GM18508 (cell line): ENCODE results near the gene WDR7.

Experiments used
- ATAC-seq: cut with Tn5 transposase; IDR thresholded peaks from one replicate; pipeline ENCODE4 v1.9.1; 2021; ENCODE audit warnings: moderate number of reproducible peaks; ENCODE audit not compliant: insufficient read depth, unreplicated experiment

WDR7 gene

DNA sequence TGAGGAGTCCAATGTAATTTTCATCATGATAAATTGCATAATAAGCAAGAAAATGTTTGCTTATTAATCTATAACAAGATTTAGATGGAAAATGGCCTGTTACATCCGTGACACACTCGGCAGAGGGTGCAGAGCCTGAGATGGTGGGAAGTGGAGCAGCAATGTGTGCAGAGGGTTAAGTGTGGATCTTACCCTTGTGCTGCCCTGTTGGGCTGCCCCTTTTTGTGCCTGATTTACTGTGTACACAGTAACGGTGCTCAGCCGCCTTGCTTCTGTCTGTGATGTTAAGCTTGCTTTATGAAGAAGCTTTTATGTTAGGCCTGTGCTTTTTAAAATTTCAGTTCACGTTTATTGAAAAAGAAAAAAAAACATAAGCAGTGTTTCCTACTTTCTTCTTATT lies 275.6 kb downstream of the WDR7 start:
- ATAC-seq, result no peak

DNA sequence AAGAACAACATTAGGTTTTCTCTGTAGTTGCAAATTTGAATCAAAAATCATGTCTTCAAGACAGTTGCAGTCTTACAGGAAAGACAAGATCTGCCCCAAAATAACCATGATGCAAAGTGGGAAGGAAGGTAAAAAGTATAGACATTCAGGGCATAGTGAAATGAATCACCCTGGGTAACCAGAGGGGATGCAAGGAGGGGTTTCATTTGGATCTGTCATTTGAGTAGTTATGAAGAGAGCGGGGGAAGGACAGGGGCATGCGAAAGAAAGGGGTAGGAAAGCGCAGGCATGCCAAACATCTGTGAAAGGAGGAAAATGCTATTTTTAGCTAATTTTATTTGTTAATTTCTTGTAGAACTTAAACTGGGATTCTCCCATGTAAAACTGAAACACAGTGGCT lies 276.6 kb downstream of the WDR7 start:
- no peak for ATAC-seq

DNA sequence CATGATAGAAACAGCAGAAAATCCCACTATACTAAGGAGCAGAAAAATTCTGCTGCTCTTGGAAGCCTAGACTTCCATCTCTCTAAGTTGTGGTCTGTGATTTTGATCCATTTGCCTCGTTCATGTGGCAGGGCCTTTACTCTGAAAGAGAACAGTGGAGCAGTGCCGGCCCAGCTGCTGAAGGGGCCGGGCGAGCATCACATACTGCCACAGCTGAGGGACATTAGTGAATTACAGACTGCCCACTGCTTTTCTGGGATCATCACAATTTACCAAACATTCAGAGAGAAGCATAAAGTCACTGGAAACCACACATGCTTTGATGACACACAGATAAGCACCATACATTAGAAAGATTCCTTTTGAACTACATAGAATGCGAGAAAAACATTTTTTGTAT lies 278.7 kb downstream of the WDR7 start:
- no peak for ATAC-seq

DNA sequence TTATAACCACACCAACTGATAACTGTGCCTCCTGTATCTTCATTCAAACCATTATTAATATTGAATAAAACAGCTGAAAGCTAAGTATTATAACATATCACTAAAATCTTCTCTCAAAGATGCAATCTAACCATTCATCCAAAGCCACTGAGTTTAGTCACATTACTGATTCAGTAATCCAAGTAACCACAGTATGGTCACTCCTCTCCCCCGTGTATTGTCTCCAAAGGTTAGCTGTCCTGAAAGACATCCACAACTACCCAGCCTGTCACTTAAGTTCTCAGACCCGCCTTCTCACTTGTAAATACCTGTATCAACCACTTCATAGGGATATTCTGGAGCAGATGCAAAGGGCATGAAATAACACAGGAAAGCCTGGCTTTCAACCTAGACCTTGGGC lies 282.3 kb downstream of the WDR7 start:
- no peak for ATAC-seq

DNA sequence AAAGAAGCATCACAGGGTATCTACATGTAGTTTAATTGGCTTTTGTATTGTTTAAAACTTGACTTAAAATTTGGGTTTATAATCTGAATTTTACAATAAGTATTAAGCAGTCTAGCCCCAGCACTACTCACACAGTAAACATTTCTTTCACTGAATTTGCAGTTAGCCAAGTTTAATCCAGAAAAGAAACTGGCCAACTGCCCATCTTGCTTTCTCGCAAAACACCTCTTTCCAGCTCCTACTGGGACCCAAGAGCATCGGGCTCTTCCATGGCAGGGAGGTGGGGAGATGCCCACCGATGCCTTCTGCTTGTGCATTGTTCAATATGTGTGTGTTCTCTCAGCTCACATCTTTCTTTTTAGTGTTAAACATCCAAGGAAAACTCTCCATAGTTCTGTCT lies 283.0 kb downstream of the WDR7 start:
- no peak for ATAC-seq

DNA sequence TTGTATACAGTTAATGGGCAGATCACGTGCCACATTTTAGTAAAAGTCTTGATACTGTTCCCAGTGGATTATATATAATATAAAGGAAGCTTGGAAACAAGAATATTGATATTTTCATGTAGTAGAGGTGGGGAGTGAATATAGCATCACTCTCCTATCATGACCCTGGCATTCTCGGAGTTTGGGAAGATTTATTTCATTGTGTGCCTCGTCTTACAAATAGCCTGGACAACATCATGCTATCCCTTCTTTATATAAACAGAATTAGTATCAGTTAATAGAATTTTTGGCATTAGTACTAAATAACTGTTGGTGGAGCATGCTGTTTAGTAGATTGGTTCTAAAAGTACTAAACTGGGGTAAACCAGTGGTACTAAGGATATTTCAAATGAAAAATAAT lies 283.7 kb downstream of the WDR7 start:
- no peak for ATAC-seq

DNA sequence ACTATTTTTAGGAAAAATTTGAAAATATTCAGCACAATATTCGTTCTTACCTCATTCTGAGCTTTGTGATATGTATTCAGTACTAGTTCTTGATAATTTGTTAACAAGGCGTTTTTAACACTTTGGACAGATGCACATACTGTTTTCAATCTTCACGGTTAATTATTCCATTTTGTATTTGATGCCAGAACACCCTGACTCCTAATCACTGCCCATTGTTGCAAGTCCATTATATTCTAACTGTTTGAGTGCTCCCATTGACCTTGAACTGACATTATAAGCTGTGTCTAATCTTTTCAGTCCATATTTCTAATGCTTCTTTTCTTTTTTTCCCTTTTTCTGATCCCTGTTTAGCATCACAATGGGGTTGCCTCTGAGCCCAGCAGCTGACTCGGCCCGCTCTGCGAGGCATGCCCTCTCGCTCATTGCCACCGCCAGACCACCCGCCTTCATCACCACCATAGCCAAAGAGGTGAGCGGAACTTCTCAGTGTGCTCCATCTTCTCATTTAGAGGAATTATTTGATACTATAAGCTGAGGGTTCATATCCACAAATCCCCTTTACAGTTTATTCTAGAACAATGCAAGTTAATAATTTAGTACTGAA lies 284.4 kb downstream of the WDR7 start:
- ATAC-seq, result no peak

DNA sequence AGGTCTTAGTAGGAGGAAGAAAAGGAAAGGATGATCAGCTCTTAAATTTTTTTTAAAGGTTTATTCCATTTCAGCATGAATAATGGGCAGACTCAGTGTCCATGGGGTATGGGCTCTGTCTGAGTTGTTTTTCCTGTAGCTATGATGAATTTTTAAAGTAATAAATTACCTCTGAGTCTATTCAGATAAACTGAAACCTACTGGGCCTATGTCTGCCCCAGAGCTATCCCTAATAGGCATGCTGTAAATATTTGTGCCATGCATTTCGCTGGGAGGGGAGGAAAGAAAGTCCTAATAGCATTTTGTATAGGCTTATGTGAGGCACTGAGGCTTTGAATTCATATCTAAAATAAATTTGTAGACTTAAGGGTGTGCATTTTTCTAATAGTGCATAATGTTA lies 285.3 kb downstream of the WDR7 start:
- ATAC-seq, result no peak

DNA sequence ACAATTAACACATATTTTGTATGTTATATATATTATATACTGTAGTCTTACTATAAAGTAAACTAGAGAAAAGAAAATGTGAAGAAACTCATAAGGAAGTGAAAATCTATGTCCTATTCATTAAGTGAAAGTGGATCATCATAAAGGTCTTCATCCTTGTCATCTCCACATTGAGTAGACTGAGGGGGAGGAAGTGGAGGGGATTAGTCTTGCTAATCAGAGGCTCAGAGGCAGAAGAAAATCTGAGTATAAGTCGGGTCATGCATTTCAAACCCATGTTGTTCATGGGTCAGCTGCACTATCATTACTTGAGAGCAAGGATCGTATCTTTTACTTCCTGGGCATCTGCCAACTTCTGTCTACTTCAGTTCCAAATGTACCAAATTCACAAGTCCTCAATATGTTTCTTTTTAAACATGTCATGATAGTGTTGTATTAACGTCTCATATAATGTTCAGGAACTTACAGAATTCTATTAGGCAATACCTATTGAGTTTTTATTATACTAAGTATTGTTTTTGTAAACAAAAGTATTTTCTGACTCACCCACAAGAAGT lies 286.8 kb downstream of the WDR7 start:
- no peak for ATAC-seq

DNA sequence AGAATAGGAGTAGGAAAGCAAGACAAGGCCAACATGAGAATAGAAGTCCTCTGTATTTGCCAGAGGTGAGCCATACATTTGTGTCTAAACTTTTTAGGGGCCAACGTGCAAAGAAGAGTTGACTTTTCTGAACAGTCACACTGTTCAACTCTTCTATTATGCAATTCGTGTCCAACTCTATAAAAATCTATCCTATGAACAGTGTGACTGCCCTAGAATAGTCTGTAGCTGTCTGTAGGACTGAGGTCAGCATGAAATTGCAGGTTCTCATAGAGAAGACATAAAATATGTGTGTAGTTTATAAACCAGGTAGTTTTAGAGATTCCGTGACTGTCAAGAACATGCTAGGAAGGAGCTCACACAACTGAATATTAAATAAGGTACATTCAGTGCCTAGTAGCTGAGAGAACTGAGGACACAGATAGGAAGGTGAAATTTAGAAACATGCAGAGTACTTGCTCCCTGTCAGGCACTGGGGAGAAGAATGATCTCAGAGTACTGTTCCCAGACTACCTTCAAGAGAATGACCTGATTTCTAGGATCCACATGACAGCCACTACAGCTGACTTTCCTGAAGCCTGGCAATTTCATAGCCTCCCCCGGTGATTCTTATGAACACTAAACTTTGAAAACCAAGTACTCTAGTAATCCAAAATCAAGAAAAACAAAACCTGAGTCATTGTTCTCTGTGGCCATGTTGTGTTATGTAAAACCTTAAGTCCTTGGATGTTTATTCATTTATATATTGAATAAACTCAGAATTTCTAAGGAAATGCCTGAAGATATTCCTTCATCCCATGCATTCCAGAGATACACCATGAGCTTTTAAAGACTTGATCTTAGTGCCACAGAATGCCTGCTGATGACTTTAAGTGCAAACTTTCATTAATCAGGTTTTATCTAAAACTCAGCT lies 294.3 kb downstream of the WDR7 start:
- ATAC-seq, result no peak

DNA sequence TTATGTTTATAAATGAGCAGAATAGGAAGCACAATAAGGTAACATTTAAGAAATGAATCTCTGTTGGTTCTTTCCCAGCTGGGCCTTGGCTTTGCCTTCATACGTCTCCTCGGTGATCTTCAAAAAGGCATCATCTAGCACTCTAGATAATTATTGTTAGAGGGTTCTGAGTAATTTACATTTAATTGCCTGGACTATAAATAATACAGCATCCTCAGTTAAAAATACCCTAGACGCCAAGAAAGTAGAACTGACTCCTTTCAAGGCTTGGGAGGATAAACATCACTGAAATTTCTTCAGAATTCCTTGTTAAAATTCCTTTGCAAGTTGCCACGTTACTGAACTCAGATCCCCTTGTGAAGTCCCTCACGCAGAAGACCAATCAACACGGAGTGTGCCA lies 296.1 kb downstream of the WDR7 start:
- ATAC-seq, result no peak

DNA sequence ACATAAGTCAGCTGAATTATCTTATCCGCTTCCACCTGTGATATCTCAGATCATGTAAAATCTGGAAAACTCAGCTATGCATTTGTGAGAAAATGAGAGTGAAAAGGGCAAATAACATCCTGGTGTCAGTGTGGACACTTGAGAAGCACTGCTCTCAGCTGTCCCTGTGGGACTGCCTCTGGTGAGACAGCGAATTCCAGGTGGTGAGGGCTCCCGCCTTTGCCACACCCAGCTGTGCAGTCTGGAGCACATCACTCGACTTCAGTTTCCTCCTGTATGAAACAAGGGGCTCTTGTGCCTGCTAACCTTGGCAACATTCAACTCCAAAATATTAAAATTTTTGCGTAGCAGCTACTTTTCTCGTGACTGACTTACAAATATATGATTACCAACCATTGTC lies 300.9 kb downstream of the WDR7 start:
- ATAC-seq, result no peak

DNA sequence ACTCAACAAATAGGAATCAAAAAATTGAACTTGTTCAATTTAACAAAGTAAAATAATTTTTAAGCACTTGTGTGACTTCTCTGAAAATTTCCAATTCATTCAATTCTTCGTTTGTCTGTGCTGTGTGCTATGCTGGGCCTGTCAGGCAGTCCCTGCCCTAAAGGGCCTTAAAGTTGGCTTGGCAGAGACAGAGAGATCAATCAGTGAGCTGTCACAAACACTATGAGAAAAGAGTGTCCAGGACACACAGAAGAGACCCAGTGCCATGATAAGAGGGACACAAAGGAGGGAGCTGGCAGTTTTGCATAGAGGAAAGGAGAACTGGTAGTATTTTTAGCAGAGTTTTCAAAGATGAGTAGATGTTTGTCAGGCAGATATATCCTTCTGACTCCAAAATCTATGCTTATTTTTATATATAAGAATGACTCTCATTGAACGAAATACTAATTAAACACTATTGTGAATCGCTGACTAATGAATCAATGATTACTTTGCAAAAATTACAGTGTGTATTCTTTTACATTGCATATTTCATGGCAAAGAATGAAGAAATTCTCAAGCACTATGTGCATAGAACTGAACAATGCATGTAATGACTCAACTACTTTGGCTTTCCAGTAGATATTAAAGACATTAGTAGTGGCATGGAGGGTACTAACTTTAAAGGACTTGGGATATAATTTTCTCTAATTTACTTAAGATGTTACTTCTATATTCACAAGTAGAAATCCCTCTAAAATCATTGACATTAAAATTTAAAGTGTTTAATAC lies 302.5 kb downstream of the WDR7 start:
- ATAC-seq, result no peak

DNA sequence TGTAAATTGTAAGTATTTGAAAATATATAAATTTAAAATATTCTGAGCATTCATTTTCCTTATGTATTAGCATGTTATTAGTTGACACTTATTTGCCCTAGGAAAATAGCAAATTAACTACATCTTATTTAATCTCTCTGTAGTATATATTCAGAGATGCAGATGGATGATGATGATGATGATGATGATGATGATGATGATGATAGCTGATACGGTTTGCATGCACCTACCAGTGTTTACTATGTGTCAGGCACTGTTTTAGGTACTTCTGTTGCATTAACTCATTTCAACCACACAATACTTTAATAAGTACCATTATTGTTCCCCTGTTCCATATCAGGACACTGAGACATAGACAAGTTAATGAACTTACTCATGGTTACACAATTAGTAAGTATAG lies 304.3 kb downstream of the WDR7 start:
- ATAC-seq, result no peak

DNA sequence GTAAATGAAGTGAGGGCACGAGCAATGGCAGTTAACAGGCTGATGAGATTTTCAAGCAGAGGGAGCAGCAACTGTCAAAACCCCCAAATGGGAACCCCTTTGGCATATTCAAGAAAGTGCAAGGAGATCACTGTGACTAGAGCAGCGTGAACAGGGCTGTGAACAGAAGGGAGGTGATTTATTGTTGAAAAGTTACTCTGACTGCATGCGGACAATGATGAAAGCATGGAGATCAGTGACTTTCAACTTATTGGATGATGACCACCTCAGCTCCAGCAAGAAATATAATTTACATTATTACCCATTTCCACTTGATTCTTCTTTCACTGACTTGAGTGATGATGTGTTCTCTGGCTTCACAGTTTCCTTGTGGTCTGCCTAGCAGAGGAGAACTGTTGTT lies 308.0 kb downstream of the WDR7 start:
- no peak for ATAC-seq

DNA sequence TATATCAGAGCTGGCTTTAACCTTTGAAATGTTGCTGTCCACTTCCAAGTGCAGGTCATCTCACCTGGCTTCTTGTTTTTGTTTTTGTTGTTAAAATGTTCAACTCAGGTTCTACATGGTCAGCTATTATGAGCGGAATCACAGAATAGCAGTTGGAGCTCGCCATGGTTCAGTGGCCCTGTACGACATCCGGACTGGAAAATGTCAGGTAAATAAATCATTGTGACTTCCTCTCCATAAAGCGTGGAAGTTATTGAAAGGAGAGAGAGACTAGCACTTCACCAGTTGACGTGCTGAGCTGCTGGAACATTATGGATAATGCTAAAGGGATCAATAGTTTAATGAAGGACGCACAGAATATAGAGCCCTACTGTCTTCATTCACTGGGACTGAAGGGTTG lies 311.2 kb downstream of the WDR7 start:
- no peak for ATAC-seq

DNA sequence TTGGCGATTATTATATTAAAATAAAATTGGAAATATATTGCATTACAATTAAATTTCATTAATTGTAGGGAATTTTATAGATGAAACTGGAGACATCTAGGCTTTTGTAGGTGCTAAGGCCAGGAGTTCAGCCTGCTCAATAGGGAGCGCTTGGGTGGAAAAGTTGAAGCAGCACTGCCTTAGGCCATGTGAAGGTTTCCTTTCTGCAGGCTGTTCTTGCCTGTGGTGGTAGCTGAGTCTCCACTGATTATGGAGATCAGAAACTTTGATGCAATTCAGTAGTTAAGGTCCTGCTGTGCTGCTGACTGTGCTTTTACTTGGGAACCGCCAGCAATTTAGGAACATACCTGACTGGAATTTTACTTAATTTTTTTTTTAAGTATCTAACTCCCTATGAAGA lies 315.9 kb downstream of the WDR7 start:
- no peak for ATAC-seq

DNA sequence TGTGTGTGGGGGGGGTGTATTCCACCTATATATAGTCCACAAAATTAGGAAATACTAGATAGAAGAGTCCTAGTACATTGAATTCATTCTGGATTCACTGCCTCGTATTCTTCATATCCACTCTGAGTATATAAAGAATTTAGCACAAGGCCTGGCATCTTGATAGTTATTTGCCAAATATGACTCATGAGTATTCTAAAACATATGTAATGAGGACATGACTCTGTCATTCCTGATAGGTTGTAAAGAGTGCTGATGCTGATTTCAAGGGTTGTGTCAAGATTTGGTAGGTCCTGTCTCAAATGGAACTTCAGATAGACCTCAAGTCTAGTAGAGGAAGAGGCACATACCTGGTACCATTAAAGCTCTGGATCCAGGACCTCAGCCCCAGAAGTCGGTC lies 322.3 kb downstream of the WDR7 start:
- no peak for ATAC-seq

DNA sequence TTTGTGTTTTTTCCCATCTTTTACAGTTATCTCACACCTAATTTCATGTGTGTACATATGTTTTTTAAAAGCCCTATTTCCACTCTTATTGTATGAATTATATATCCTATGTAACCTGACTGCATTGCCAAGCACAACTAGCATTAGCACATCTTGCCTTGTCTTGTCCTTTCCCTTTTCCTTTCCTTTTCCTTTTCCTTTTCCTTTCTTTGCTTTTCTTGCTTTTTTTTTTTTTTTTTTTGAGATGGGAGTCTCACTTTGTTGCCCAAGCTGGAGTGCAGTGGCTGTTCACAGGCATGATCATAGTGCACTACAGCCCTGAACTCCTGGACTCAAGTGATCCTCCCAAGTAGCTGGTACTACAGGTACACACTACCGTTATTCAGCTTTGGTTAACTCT lies 323.0 kb downstream of the WDR7 start:
- ATAC-seq, result no peak

DNA sequence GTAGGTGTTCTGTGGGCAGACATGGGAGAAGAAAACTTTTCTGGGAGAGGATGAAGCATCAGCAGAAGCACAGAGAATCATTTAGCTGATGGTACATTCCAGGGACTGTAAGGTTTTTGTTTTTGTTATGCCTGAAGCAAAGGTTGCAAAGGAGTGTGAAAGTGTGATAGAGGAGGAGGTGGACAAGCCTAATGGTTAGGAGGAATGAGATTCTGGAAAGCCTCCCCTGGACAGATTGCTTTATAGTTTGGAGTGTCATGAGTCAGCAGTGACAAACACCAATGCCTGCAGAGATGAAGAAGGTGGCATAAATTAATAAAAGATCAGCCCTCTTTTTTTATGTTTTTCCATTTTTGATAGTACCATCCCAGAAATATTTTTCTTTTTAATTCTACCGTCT lies 324.1 kb downstream of the WDR7 start:
- no peak for ATAC-seq

DNA sequence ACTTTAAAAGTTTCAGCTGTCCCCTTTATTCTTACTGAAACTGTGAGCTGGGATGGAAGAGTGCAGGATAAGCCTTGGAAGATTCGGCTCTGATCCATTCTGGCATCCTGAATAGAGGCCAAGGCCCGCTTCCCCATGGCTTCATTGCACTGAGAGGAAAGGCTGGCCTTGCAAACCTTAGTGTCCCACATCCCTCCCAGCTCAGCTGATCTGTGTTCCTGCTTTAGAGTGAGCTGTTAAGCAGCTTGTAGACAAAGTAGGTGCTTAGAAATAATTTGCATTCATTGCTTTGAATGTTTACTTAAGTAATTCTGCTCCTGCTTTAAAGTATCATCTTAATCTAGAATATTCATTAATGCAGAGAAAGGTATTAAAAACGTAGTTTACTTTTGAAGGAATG lies 326.1 kb downstream of the WDR7 start:
- no peak for ATAC-seq
